Activated naive CD4-positive, alpha-beta T cell treated with anti-CD3 and anti-CD28 coated beads, Interleukin-2, amount 10 ng/mL, durations not matched to agents 7 days and 5 days (primary cell): ENCODE results near the gene BCL6.

Experiments
- CTCF ChIA-PET: fragments of 350-600 bp; sonication (Branson Sonifier 250); formaldehyde crosslinking; loops from one replicate; lab custom pipeline; 2021; ENCODE audit warnings: antibody characterized with exemption; lab: Charles Lee
- DNase-seq: peaks from one replicate; pipeline ENCODE4 v3.0.0-alpha.2; 2020
- H3K27ac Mint-ChIP-seq: one replicate; pipeline ENCODE4 v1.8.0; 2021; ENCODE audit warnings: mild to moderate bottlenecking, moderate library complexity, mixed read lengths
- H3K27me3 Mint-ChIP-seq: one replicate; pipeline ENCODE4 v1.8.0; 2021; ENCODE audit warnings: mild to moderate bottlenecking, mixed read lengths
- H3K36me3 Mint-ChIP-seq: one replicate; pipeline ENCODE4 v1.8.0; 2021; ENCODE audit warnings: mixed read lengths
- H3K4me1 Mint-ChIP-seq: one replicate; pipeline ENCODE4 v1.8.0; 2021; ENCODE audit warnings: mixed read lengths
- H3K4me3 Mint-ChIP-seq: one replicate; pipeline ENCODE4 v1.8.0; 2021; ENCODE audit warnings: mild to moderate bottlenecking, moderate library complexity, mixed read lengths
- H3K9me3 Mint-ChIP-seq: one replicate; pipeline ENCODE4 v1.8.0; 2021; ENCODE audit warnings: mixed read lengths

BCL6 gene

DNA sequence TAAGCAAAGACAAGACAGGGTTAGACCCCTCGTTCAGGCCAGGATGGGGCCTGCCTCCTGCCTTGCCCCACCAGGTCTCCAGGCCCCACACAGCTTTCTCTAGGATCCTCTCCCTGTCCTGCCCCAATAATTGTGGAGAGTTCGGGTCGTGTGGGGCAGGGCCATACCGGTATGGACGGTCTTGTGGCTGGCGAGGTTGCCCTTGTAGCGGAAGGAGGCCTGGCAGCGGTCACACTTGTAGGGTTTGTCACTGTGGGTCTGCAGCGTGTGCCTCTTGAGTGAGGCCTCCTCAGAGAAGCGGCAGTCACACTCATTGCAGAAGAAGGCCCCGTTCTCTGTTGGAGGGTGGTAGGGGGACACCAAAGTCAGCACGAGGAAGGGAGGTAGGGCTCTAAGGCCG lies 18.7 kb downstream of the BCL6 start:
- DNase-seq: no peak
- H3K27ac Mint-ChIP-seq: no peak overlapping the region
- no peaks in the 10 kb centered on the region for H3K9me3 Mint-ChIP-seq
- no peaks in the 10 kb centered on the region for H3K4me1 Mint-ChIP-seq
- H3K4me3 Mint-ChIP-seq: no peak overlapping the region
- CTCF ChIA-PET: interaction anchor here (0.6 to 2.2 kb wide), 3 partner anchors 407 to 1229 kb away, joined by 3 to 5 read pairs (median 3); no protein-coding TSS in a partner anchor
- no peaks in the 10 kb centered on the region for H3K27me3 Mint-ChIP-seq
- H3K36me3 Mint-ChIP-seq: peaks cover 66% of the 10 kb centered on the region

- Mint-ChIP-seq H3K4me3 (no peak overlapping the region), H3K36me3 (peaks cover 58% of the 10 kb centered on the region), H3K27ac (no peak overlapping the region), H3K27me3 (no peaks in the 10 kb centered on the region), H3K4me1 (no peaks in the 10 kb centered on the region), H3K9me3 (no peaks in the 10 kb centered on the region)
- no peak for DNase-seq
- CTCF ChIA-PET: interaction anchor here (0.6 to 2.2 kb wide), 2 partner anchors 406 to 487 kb away, joined by 3 to 5 read pairs; no protein-coding TSS in a partner anchor
Observed at GRCh38 chr3:187725653-187726370, 19.5 kb downstream of the BCL6 start.

- no peaks in the 10 kb centered on the region for H3K9me3 Mint-ChIP-seq
- CTCF ChIA-PET: interaction anchor here (2.2 kb wide), 1 partner anchor 406 kb away, joined by 5 read pairs; no protein-coding TSS in a partner anchor
- H3K4me1 Mint-ChIP-seq: no peaks in the 10 kb centered on the region
- no peak for DNase-seq
- peaks cover 58% of the 10 kb centered on the region for H3K36me3 Mint-ChIP-seq
- H3K4me3 Mint-ChIP-seq: no peak overlapping the region
- H3K27me3 Mint-ChIP-seq: no peaks in the 10 kb centered on the region
- H3K27ac Mint-ChIP-seq: no peak overlapping the region
Observed at GRCh38 chr3:187725224-187725623, 20.0 kb downstream of the BCL6 start.

- no peak overlapping the region for H3K27ac Mint-ChIP-seq
- no peaks in the 10 kb centered on the region for H3K9me3 Mint-ChIP-seq
- no peak overlapping the region for H3K4me3 Mint-ChIP-seq
- no peak for DNase-seq
- no peaks in the 10 kb centered on the region for H3K4me1 Mint-ChIP-seq
- CTCF ChIA-PET: interaction anchor here (0.8 kb wide), 1 partner anchor 12 kb away, joined by 4 read pairs; no protein-coding TSS in a partner anchor
- no peaks in the 10 kb centered on the region for H3K27me3 Mint-ChIP-seq
- peaks cover 38% of the 10 kb centered on the region for H3K36me3 Mint-ChIP-seq
Observed at GRCh38 chr3:187722206-187722612, 23.1 kb downstream of the BCL6 start.

DNA sequence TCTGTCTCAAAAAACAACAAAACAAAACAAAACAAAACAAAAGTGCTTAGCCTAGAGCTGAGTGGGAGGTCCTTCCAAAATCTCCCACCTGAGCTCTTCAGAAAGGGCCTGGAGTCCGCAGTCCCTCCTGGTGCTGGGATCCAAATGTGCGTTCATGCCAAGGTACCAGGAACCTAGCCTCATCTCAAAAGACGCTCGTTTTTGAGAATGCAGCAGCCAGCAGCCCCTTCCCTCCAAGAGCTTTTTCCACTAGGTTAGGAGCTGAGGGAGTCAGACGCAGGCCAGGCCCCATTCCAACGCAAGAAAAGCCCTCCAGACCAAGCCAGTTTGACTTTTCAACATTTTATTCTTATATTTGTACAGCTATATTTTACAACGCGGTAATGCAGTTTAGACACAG lies 24.2 kb downstream of the BCL6 start:
- Mint-ChIP-seq H3K27me3 (no peaks in the 10 kb centered on the region), H3K4me1 (no peaks in the 10 kb centered on the region)
- CTCF ChIA-PET: interaction anchor here (1.0 to 1.9 kb wide), 3 partner anchors 10 to 496 kb away, joined by 3 to 4 read pairs (median 3); no protein-coding TSS in a partner anchor

DNA sequence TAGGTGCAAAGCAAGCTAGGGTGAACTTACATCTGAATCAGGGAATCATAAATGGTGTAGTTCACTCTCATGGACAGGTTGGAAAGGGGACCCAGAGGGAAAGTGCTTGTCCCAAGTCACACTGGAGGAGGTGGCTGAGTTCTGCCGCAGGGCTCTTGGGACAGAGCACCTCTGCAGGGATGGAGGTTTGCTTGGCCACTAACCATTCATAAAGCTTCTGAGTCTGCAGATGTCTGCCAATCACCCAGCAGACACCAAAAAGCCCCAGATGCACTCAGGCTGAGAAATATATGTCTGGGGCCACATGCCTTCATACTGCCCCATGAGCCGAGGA lies 25.0 kb downstream of the BCL6 start:
- Mint-ChIP-seq H3K4me3 (no peak overlapping the region), H3K27me3 (no peaks in the 10 kb centered on the region), H3K36me3 (peaks cover 21% of the 10 kb centered on the region), H3K4me1 (no peaks in the 10 kb centered on the region), H3K27ac (no peak overlapping the region), H3K9me3 (no peaks in the 10 kb centered on the region)
- DNase-seq: no peak
- CTCF ChIA-PET: interaction anchor here (1.0 to 1.9 kb wide), 5 partner anchors 11 to 495 kb away, joined by 3 to 6 read pairs (median 3); no protein-coding TSS in a partner anchor

More for the DNA sequence above, 24.2 kb downstream of the BCL6 start:
- Mint-ChIP-seq H3K9me3 (no peaks in the 10 kb centered on the region), H3K27ac (no peak overlapping the region), H3K4me3 (no peak overlapping the region), H3K36me3 (peaks cover 28% of the 10 kb centered on the region)
- no peak for DNase-seq

DNA sequence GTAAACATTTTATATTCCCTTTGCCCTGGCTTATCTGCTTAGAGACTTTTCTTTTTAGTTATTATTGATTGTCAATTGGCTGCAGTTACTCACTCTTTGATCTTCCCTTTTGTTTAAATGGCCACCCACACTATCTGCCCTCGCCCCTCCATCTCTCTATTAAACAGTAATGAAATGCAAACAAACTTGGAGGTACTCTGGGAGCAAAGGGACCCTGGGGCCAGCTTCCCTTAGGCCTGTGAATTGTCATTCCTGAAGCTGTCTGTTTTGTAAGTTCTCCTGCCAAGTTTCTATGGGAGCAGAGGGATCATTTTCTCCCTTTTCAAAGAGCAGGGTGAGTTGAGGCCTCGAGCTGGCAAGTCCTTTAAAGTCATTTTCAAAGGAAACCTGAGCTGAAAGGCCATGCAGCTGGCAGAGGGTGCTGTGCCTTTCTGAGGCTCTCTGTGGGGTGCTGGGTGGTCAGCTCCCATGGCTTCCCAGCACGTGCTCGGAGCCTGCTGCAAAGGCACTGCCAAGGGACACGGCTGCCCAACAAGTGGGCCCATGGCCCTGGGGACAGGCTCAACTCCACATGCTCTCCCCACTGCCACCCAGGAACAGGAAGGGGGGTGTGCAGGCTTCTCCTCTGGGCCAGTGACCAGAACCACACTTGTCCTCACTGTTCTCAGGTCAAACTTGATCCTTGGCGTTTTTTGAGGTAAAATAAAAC lies 25.5 kb downstream of the BCL6 start:
- Mint-ChIP-seq H3K9me3 (no peaks in the 10 kb centered on the region), H3K36me3 (peaks cover 17% of the 10 kb centered on the region), H3K4me3 (no peak overlapping the region), H3K4me1 (no peaks in the 10 kb centered on the region), H3K27ac (peak overlapping the region; percentile 28), H3K27me3 (no peaks in the 10 kb centered on the region)
- DNase-seq: no peak
- CTCF ChIA-PET: interaction anchor here (1.0 to 1.9 kb wide), 6 partner anchors 11 to 400 kb away, joined by 3 to 6 read pairs (median 4); no protein-coding TSS in a partner anchor

DNA sequence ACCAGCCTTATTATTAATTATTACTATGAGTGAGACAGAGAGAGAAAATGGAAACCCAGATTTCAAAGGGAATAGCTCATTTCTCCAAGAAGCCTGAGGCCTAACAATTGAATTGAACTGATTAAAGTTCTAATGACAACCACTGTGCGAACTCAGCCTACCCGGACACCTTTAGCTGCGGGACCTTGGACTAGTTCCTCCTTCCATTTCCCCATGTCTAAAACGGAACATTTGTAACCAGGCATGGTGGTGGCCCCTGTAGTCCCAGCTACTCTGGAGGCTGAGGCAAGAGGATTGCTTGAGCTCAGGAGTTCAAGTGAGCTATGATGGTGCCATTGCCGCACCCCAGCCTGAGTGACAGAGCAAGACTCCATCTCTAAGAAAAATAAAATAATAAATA lies 26.5 kb downstream of the BCL6 start:
- H3K4me3 Mint-ChIP-seq: no peak overlapping the region
- no peak for DNase-seq
- H3K27ac Mint-ChIP-seq: no peak overlapping the region
- CTCF ChIA-PET: interaction anchor here (1.1 to 6.4 kb wide), 4 partner anchors 20 to 1236 kb away, joined by 3 to 72 read pairs (median 4); no protein-coding TSS in a partner anchor
- H3K27me3 Mint-ChIP-seq: peaks cover 4% of the 10 kb centered on the region
- H3K36me3 Mint-ChIP-seq: peaks cover 17% of the 10 kb centered on the region
- H3K4me1 Mint-ChIP-seq: peaks cover 9% of the 10 kb centered on the region
- no peaks in the 10 kb centered on the region for H3K9me3 Mint-ChIP-seq

DNA sequence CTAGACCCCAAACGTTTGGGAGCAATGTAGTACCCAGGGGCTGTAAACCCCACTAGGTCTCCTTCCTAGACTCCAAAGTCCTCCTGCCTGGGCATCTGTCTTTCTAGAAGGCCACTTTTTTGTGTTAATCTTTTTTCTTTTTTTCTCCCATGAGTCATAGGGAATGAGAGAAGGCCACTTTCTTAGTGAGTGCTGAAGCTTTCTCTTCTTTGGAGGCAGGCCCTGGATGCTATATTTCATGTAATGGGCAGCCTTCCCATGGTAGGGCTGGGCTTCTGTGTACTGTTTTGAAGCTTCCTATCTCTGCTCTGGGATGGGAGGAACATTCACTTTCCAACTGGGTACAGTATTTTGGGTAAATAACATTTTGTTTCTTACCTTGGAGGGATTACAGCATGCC lies 27.7 kb downstream of the BCL6 start:
- no peak for DNase-seq
- Mint-ChIP-seq H3K9me3 (no peaks in the 10 kb centered on the region), H3K36me3 (peaks cover 6% of the 10 kb centered on the region), H3K27me3 (peaks cover 4% of the 10 kb centered on the region), H3K27ac (no peak overlapping the region), H3K4me1 (peaks cover 16% of the 10 kb centered on the region), H3K4me3 (no peak overlapping the region)
- CTCF ChIA-PET: interaction anchor here (0.9 to 6.4 kb wide), 4 partner anchors 17 to 1555 kb away, joined by 3 to 72 read pairs (median 8); no protein-coding TSS in a partner anchor

DNA sequence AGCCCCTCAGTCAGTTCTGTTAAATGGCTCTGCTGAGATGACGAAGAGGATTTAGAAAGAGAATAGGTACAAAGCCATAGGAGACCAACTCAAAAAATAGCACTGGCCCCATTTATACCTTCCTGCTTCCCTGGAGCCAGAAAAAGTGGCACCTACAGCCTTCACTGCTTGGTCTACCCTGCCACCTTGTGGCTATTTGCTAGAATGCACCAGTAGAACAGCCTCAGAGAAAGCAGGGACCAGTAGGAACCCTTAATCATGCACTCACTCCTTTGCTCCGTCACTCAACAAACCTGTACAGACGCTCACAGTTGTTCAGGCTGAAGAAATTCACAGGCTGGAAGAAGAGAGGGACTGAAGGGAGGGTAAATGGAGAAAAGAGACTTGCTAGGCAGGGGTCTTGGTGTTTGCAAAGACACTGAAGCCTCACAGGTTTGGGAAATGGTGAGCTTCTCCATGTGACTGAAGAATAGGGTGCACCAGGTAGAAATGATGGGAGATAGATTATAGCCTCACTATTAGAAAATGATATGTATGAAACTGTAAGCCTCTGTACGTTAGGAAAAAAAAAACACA lies 30.8 kb downstream of the BCL6 start:
- no peaks in the 10 kb centered on the region for H3K9me3 Mint-ChIP-seq
- no peak overlapping the region for H3K4me3 Mint-ChIP-seq
- CTCF ChIA-PET: interaction anchor here (0.7 to 6.4 kb wide), 12 partner anchors 13 to 494 kb away, joined by 3 to 72 read pairs (median 4); no protein-coding TSS in a partner anchor
- peak overlapping the region; percentile 26 for H3K27ac Mint-ChIP-seq
- peaks cover 16% of the 10 kb centered on the region for H3K4me1 Mint-ChIP-seq
- peak; percentile 83 for DNase-seq
- H3K36me3 Mint-ChIP-seq: no peaks in the 10 kb centered on the region
- H3K27me3 Mint-ChIP-seq: peaks cover 4% of the 10 kb centered on the region

GRCh38 chr3:187713504-187713903 lies 31.8 kb downstream of the BCL6 start:
- Mint-ChIP-seq H3K27ac (no peak overlapping the region), H3K9me3 (no peaks in the 10 kb centered on the region), H3K4me1 (peaks cover 16% of the 10 kb centered on the region), H3K4me3 (no peak overlapping the region), H3K27me3 (peaks cover 4% of the 10 kb centered on the region), H3K36me3 (no peaks in the 10 kb centered on the region)
- CTCF ChIA-PET: interaction anchor here (0.7 to 6.4 kb wide), 9 partner anchors 9 to 394 kb away, joined by 3 to 72 read pairs (median 4); no protein-coding TSS in a partner anchor
- DNase-seq: peak; percentile 33

DNA sequence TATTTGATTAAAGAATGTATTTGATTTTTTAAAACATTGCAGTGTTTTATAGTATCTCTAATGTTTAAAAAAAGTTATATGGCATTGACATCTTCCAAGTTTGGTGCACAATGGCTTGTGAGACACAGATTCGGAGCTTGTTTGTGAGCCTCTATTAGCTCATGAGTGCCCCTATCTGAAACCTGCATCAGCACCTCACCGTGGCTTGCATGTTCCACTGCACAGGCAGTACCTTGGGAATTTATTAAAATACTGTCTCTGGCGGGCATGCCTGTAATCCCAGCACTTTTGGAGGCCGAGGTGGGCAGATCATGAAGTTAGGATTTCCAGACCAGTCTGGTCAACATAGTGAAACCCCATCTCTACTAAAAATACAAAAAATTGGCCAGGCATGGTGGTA lies 36.1 kb downstream of the BCL6 start:
- H3K27ac Mint-ChIP-seq: no peak overlapping the region
- CTCF ChIA-PET: interaction anchor here (1.0 to 1.6 kb wide), 2 partner anchors 30 to 389 kb away, joined by 3 to 5 read pairs; no protein-coding TSS in a partner anchor
- peaks cover 11% of the 10 kb centered on the region for H3K4me1 Mint-ChIP-seq
- no peaks in the 10 kb centered on the region for H3K36me3 Mint-ChIP-seq
- no peak overlapping the region for H3K4me3 Mint-ChIP-seq
- H3K9me3 Mint-ChIP-seq: no peaks in the 10 kb centered on the region
- no peak for DNase-seq
- no peaks in the 10 kb centered on the region for H3K27me3 Mint-ChIP-seq

DNA sequence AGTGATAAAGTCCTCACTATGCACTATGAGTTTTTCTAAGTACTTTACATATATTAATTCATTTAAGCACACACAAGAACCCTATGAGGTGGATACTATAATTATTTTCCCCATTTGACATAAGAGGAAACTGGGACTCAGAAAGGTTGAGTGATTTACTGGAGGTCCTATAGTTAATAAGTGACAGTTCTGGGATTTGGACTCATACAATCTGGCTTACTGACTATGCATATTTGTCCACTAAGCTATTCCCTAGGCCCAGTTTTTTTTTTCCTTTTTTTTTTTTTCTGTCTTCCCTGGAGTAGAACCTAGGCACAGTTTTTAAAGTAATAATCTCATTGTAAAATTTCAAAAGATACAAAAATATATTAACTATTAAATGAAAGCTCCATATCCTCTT lies 36.6 kb downstream of the BCL6 start:
- no peak for DNase-seq
- Mint-ChIP-seq H3K27ac (no peak overlapping the region), H3K36me3 (no peaks in the 10 kb centered on the region), H3K4me1 (peaks cover 6% of the 10 kb centered on the region), H3K9me3 (no peaks in the 10 kb centered on the region), H3K27me3 (no peaks in the 10 kb centered on the region), H3K4me3 (no peak overlapping the region)
- CTCF ChIA-PET: interaction anchor here (1.0 to 1.6 kb wide), 2 partner anchors 29 to 389 kb away, joined by 3 to 5 read pairs; no protein-coding TSS in a partner anchor

- H3K9me3 Mint-ChIP-seq: no peaks in the 10 kb centered on the region
- H3K4me3 Mint-ChIP-seq: no peak overlapping the region
- DNase-seq: no peak
- no peak overlapping the region for H3K27ac Mint-ChIP-seq
- H3K4me1 Mint-ChIP-seq: no peaks in the 10 kb centered on the region
- CTCF ChIA-PET: no interaction called here
- peaks cover 2% of the 10 kb centered on the region for H3K27me3 Mint-ChIP-seq
- H3K36me3 Mint-ChIP-seq: no peaks in the 10 kb centered on the region
Observed at GRCh38 chr3:187706971-187707370, 38.3 kb downstream of the BCL6 start.
